PC-9 (cell line): ENCODE data around the gene ATP8B3.

ENCODE experiments used
- CTCF ChIP-seq: fragments of 200-600 bp; sonication (generic); conservative IDR thresholded peaks from 2 replicates; pipeline ENCODE4 v1.6.1; 2017; ENCODE audit warnings: mixed run types, antibody characterized with exemption, mild to moderate bottlenecking, moderate library complexity
- EZH2 ChIP-seq: fragments of 200-600 bp; sonication (generic); IDR thresholded peaks from 2 replicates; pipeline ENCODE4 v1.8.0; 2017; ENCODE audit warnings: antibody characterized with exemption, low read depth

DNA sequence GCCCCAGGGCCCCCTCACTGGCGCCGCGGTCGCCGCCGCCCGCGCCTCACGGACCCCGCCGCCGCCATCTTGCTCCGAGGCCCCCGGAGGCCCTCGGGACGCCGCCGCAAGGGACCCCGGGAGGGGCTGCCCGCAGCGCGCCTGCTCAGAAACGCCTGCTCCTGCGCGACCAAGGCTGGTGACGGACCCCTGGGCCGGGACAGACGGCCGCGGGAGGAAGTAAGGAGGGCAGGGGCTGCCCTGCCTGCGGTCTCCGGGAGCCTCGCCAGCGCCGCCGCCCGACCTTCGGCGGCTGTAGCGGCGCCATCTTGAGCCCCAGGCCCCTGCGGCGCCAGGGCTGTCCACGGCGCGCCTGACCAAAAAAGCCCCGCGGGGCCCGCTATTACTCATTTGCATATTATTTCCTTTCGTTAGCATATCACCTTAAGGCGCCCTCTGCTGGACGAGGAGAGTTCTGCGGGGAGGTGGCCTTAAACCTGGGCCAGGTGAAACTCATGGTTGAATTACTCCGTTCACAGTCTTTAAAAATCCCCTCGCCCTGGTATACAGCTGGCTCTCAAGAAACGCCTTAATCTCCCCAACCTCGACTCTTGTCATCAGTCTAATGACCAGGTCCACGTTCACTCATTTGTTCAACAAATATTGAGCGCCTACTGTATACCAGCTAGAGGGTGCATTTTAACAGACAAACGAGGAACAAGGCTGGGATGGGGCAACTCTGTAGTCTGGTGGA, 36.5 kb upstream of the ATP8B3 start, which contains the start of gene REXO1:
- peak; percentile 83 for TF ChIP-seq CTCF
- no peak for TF ChIP-seq EZH2
